DOHH2 (cell line): Measurements from ENCODE around the gene NUF2.

Experiments used
- EZH2phosphoT487 ChIP-seq: fragments of 200-600 bp; sonication (generic); IDR thresholded peaks from 2 replicates; pipeline ENCODE4 v1.6.1; 2017; ENCODE audit warnings: borderline replicate concordance, mild to moderate bottlenecking, antibody characterized with exemption, low read length, moderate library complexity, mixed read lengths
- TF ChIP-seq, protein P1 (sequence below): fragments of 200-600 bp; sonication (generic); IDR thresholded peaks from one replicate; pipeline ENCODE4 v1.5.1; 2014; ENCODE audit warnings: antibody characterized with exemption, mild to moderate bottlenecking, low read depth, low read length; ENCODE audit not compliant: poor library complexity, severe bottlenecking

DNA sequence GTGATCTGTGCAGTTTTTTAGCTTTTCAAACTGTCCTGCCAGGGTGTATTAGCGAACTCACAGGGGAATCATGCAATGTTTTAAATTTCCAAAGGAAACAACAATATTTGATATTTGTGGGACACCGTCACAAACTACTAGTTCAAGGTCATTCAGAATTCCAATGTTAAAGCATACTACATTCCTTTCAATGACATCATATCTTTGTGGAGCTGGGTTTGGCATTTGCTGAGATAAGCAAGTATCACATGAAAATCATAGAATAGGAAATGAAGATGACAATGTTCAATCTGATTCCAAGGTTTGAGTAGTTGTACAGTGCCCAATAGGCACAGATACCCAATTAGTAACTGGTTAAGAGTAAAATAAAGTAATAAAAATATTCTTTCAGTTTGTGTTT, 35.6 kb downstream of the NUF2 start:
- TF ChIP-seq, protein P1, sequence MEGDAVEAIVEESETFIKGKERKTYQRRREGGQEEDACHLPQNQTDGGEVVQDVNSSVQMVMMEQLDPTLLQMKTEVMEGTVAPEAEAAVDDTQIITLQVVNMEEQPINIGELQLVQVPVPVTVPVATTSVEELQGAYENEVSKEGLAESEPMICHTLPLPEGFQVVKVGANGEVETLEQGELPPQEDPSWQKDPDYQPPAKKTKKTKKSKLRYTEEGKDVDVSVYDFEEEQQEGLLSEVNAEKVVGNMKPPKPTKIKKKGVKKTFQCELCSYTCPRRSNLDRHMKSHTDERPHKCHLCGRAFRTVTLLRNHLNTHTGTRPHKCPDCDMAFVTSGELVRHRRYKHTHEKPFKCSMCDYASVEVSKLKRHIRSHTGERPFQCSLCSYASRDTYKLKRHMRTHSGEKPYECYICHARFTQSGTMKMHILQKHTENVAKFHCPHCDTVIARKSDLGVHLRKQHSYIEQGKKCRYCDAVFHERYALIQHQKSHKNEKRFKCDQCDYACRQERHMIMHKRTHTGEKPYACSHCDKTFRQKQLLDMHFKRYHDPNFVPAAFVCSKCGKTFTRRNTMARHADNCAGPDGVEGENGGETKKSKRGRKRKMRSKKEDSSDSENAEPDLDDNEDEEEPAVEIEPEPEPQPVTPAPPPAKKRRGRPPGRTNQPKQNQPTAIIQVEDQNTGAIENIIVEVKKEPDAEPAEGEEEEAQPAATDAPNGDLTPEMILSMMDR: no peak
- no peak for TF ChIP-seq EZH2phosphoT487
